Stimulated activated CD4-positive, alpha-beta T cell treated with anti-CD3 and anti-CD28 coated beads, TNF-alpha, amount 100 ng/mL, for 48 hours (primary cell): ENCODE measurements around the gene KCNQ1.

Experiments
- DNase-seq, 3 donors: peaks; one replicate each; pipeline ENCODE4 v3.0.0-alpha.2; 2020; ENCODE audit warnings: low read depth in 3 of 3

The KCNQ1 gene

GRCh38 chr11:2685566-2686359 is 241.0 kb downstream of the KCNQ1 start:
- DNase-seq = no peak

- DNase-seq = no peak
These were observed 241.8 kb downstream of the KCNQ1 start for GRCh38 chr11:2686360-2687222.

DNA sequence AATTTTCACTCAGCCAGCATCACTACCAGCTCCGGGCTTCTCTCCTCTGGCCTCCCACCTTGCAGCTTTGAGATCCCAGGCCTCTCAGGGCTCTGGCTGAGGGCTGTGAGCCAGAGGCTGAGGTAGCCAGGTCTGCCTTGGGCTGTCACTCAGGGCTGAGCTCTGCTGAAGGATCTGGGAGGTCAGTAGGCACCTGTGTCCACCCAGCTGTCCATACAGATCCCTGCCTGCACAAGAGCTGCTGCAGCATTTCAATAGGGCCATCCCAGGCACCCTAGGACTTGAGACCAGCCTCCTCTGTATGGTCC is 242.4 kb downstream of the KCNQ1 start:
- no peak for DNase-seq

GRCh38 chr11:2687782-2688191 is 243.0 kb downstream of the KCNQ1 start:
- no peak for DNase-seq

DNA sequence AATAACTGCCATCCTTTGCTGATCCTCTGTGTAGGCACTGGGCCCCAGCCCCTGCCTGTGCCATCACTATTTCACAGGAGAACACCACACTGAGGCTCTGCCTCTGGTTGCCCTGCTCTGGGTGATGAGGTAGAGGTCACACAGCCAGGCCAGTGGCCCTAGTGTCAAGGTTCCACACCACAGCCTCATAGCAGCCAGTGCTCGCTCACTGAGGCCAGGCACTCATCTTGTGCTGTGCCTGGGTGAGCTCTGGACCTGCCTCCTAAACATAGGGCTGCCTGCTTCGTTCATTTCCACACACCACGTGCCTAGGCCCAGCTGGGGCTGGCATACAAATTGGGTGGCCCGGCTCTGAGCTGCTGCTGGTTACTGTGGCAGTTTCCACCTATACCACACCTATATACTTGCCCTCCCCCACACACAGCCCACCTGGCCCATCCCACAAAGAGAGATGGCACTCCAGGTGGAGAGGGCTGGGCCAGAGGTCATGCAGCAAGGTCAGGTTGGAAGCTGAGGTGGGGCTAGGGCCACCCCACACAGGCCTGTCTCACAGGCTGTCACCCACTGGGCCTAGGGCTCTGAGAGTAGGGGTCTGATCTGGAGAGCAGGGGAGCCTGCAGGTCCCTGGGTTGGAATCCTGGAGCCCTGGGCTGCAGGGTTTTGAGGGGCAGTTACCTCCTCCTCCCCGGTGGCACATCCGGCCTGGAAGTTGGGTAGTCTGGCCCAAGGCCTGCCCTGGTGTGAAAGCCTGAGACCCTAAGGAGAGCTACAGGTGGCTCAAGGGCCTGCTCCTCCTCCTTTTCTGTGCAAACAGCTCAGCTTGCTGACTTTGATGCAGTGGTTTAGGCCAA is 243.8 kb downstream of the KCNQ1 start:
- DNase-seq = no peak

GRCh38 chr11:2689651-2690575 is 245.1 kb downstream of the KCNQ1 start:
- no peak for DNase-seq

DNA sequence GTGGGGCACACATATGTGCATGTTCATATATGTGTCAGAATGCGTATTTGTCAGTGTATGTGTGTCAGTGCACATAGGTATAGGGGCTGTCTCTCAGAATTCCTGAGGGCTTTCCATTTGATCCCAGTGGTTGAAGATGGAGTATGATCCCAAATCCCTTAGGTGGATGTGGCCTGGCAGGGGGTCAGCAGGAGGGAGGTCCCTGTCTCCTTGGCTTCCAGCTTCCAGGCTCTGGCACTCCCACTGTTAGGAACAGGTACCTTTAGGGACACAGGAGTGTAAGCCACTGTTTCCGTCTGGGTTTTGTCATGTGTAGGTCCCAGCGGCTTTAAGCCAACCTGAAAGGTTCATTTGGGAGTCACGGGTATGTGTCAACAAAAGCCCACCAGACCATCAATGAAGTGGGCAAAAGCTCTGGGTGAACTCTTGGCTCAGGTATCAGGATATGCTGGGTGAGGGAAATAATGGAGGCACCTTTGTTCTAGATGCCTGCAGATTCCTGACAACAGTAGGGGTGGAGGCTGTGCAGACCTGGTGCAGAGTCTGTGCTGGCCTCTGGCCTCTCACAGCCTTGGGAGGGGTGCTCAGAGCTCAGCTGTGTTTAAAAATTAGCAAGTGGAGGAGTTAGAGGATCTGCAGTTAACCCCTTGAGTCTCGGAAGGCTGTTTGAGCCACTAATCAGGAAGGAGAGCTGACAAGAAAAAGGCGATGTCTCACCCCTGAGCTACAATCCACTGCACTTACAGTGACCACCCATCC is 246.0 kb downstream of the KCNQ1 start:
- DNase-seq = no peak

GRCh38 chr11:2691355-2691761 is 246.6 kb downstream of the KCNQ1 start:
- no peak for DNase-seq

- no peak for DNase-seq
These were observed 247.4 kb downstream of the KCNQ1 start for GRCh38 chr11:2691991-2692875.

GRCh38 chr11:2693271-2694261 is 248.8 kb downstream of the KCNQ1 start:
- no peak for DNase-seq

DNA sequence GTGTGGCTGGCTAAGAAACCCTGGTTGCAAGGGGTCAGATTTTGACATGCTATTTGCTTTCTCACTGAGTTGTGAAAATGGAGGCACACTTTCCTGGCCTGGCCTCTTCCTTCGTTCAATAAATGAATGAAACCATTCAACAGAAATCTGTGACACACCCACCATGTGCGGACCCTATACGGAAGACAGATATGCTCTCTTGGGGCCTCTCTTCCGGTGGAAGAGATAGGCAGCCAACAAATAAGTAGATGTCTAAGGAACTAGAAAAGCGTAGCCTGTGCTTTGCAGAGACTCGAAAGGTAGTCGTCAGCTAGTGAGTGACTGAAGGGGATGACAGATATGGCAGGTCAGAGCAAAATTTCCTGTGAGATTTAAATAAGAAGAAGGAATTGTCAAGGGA is 249.7 kb downstream of the KCNQ1 start:
- DNase-seq = no peak

DNA sequence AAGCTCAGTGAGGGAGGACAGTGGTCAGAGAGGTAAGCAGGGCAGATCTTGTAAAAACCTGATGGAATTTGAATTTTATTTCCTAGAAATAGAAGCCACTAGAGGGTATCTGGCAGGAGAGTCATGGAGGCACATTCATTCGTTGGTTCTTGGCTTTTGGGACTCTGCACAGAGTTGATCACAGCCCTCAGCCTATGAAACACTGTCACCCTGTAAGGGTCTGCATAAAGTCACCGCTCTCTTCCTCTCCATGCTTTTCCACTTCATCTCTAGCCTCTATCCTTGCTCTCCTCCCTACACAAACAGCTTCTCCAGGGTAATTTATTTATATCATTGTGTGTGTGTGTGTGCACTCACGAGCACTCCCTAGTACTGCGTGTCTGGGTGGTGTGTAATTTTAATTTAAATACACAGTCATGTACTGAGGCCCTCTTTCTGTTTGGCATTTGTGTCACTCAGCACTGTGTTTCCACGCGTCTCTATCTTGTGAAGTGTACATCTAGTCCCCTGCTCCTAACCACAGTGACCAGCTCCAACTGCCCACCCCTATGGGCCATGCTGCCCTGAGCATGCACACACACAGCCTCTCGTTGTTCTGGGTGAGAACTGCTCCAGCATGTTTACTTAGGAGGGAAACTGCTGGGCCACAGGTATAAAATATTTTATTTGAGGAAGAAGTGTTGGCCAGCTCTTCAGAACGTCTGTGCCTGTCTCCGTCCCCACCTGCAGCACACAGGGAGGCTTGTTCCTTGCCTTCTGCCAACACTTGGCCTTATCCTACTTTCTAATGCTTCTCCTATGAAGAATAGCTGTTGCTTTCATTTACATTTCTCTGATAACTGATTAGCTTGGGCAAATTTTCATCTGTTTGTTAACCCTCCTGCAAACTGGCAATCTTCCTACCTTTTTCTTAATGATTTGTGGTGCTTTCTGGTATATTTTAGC is 250.5 kb downstream of the KCNQ1 start:
- no peak for DNase-seq

- no peak for DNase-seq
These were observed 251.6 kb downstream of the KCNQ1 start for GRCh38 chr11:2696455-2696854.

DNA sequence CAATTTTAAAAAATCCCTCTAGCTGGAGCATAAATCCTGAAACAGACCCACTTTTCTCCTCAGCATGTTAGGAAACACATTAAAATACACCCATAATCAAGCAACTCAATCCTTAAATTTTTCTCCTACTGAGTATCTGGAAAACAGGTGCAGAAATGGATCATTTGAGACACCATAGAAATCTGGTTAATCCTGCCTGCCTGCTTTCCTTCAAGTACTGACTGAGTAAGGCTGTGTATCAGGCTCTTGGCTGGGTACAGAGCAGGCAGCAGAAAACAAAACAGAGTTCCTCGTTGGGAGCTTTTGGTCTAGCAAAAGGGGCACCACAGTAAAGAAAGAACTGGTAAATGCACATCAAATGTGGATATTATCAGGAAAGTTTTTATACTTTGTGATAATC is 253.1 kb downstream of the KCNQ1 start:
- DNase-seq = no peak

GRCh38 chr11:2698386-2699184 is 253.8 kb downstream of the KCNQ1 start:
- no peak for DNase-seq

- no peak for DNase-seq
These were observed 254.3 kb downstream of the KCNQ1 start for GRCh38 chr11:2699185-2699530.
